Keratinocyte (primary cell): Measurements from ENCODE around the gene RNF13. TPM values are rescaled to one million over a fixed set of nuclear protein-coding genes. Genes with fewer than 3 reads are reported as not detected.

Experiments used
- DNase-seq: peaks from one replicate; pipeline ENCODE4 v3.0.0-alpha.2; 2011; ENCODE audit warnings: low read depth, missing footprints, low spot score
- FAIRE-seq: peaks from 2 replicates; lab custom pipeline; 2011; peaks lifted over from hg19 to GRCh38; lab: Jason Lieb, UNC
- H2AFZ ChIP-seq: 2 replicates; pipeline ENCODE4 v1.6.0; 2012; ENCODE audit warnings: low read length, control low read depth, inconsistent platforms; ENCODE audit not compliant: control insufficient read depth
- H3K27ac ChIP-seq: 2 replicates; pipeline ENCODE4 v1.5.1; 2011; ENCODE audit warnings: low read length; ENCODE audit not compliant: control insufficient read depth, insufficient read depth
- H3K27me3 ChIP-seq: 3 replicates; pipeline ENCODE4 v1.6.0; 2011; ENCODE audit warnings: low read length; ENCODE audit not compliant: control insufficient read depth, insufficient read depth; ENCODE audit errors: extremely low read depth
- H3K36me3 ChIP-seq, 2 experiments: 2 replicates in 1 of 2; 3 replicates in 1 of 2; pipeline ENCODE4 v1.5.1; 2011; ENCODE audit warnings: low read length in 2 of 2, mild to moderate bottlenecking in 1 of 2; ENCODE audit not compliant: control insufficient read depth in 2 of 2, insufficient read depth in 2 of 2; ENCODE audit errors: extremely low read depth in 1 of 2
- H3K4me1 ChIP-seq: 3 replicates; pipeline ENCODE4 v1.5.1; 2011; ENCODE audit warnings: low read length; ENCODE audit not compliant: control insufficient read depth, insufficient read depth; ENCODE audit errors: extremely low read depth
- H3K4me2 ChIP-seq: 3 replicates; pipeline ENCODE4 v1.6.0; 2011; ENCODE audit warnings: low read depth, low read length; ENCODE audit not compliant: control insufficient read depth, insufficient read depth; ENCODE audit errors: extremely low read depth
- H3K4me3 ChIP-seq, 3 experiments: fragments of 200-600 bp in 1 of 3; sonication (generic) in 1 of 3; 2 replicates in 2 of 3; 3 replicates in 1 of 3; pipeline ENCODE4 v1.5.1; 2011 to 2016; ENCODE audit warnings: low read length in 3 of 3, mild to moderate bottlenecking in 3 of 3, control low read depth in 2 of 3, inconsistent platforms in 1 of 3, low read depth in 1 of 3, mixed read lengths in 1 of 3, mixed run types in 1 of 3, moderate library complexity in 1 of 3; ENCODE audit not compliant: control insufficient read depth in 2 of 3, insufficient read depth in 2 of 3; ENCODE audit errors: extremely low read depth in 1 of 3
- H3K79me2 ChIP-seq: 2 replicates; pipeline ENCODE4 v1.6.0; 2012; ENCODE audit warnings: low read length; ENCODE audit not compliant: control insufficient read depth, insufficient read depth
- H3K9ac ChIP-seq: 3 replicates; pipeline ENCODE4 v1.6.0; 2011; ENCODE audit warnings: low read length; ENCODE audit not compliant: control insufficient read depth, insufficient read depth; ENCODE audit errors: extremely low read depth
- H3K9me1 ChIP-seq: 3 replicates; pipeline ENCODE4 v1.6.0; 2011; ENCODE audit warnings: low read length; ENCODE audit not compliant: control insufficient read depth, insufficient read depth; ENCODE audit errors: extremely low read depth
- H3K9me3 ChIP-seq: 2 replicates; pipeline ENCODE4 v1.5.1; 2012; ENCODE audit warnings: low read depth, low read length; ENCODE audit not compliant: control insufficient read depth
- H4K20me1 ChIP-seq: 3 replicates; pipeline ENCODE4 v1.6.0; 2011; ENCODE audit warnings: low read length; ENCODE audit not compliant: control insufficient read depth, insufficient read depth; ENCODE audit errors: extremely low read depth
- CTCF ChIP-seq, 3 experiments: IDR thresholded peaks in 1 of 3; conservative IDR thresholded peaks in 1 of 3; optimal IDR thresholded peaks in 1 of 3; 2 replicates in 2 of 3; 3 replicates in 1 of 3; pipeline versions ENCODE3 to v1.5.1; 2011; ENCODE audit warnings: low read length in 3 of 3, mild to moderate bottlenecking in 3 of 3, moderate library complexity in 2 of 3, control low read depth in 1 of 3, inconsistent platforms in 1 of 3; ENCODE audit not compliant: insufficient read depth in 2 of 3; ENCODE audit errors: extremely low read depth in 1 of 3
- EZH2 ChIP-seq: IDR thresholded peaks from one replicate; pipeline ENCODE4 v1.6.1; 2012; ENCODE audit warnings: inconsistent platforms, mild to moderate bottlenecking, low read length, moderate library complexity
- dilution Hi-C: fragments of 300-500 bp; cut with MboI; formaldehyde crosslinking; loops from one replicate; pipeline ENCODE4 v1.7.0; 2020; ENCODE audit warnings: low sequenced_read_pairs; ENCODE audit not compliant: extremely low pct_ligation_motif_present
- polyA plus RNA-seq, 5 experiments: library from polyadenylated mRNA; depleted of rRNA in 3 of 5; stranded (reverse) in 3 of 5; stranded (forward) in 1 of 5; unstranded in 1 of 5; fragments of >200 nt; gene quantifications; 1 replicate in 1 of 5; 2 replicates in 3 of 5; 3 replicates in 1 of 5; pipeline versions ENCODE4 v1.2.1 to v1.2.3, GENCODE V29; 2011 to 2012; ENCODE audit warnings: missing spikeins in 2 of 5, low read depth in 1 of 5, low replicate concordance in 1 of 5

The RNF13 gene
- polyA plus RNA-seq, 1 donor (not counting 4 experiments of a cell fraction or from before 2014, with no cell fraction given): 57.4 TPM

GRCh38 chr3:149860881-149861280 is 47.9 kb downstream of the RNF13 start:
- H3K4me1 ChIP-seq: no peaks in the 10 kb centered on the region
- FAIRE-seq: no peak
- H3K9me3 ChIP-seq: no peaks in the 10 kb centered on the region
- no peak overlapping the region for H3K4me2 ChIP-seq
- TF ChIP-seq CTCF (optimal IDR thresholded peaks at IDR 0.05 in 1 of 3, IDR thresholded peaks at IDR 0.05 in 1 of 3, conservative IDR thresholded peaks at IDR 0.05 in 1 of 3; ENCODE audit: extremely low read depth in 1 of 3, insufficient read depth in 2 of 3, low read length in 3 of 3): no peak
- TF ChIP-seq EZH2: no peak
- peaks cover 2 to 5% of the 10 kb centered on the region in 2 experiments for H3K36me3 ChIP-seq
- no peak overlapping the region for H3K27ac ChIP-seq
- dilution Hi-C loops: no loop called here
- peaks cover 3% of the 10 kb centered on the region for H3K79me2 ChIP-seq
- H2AFZ ChIP-seq: no peak overlapping the region
- H3K9me1 ChIP-seq: no peaks in the 10 kb centered on the region
- H3K9ac ChIP-seq: no peak overlapping the region
- no peak for DNase-seq
- no peaks in the 10 kb centered on the region for H3K27me3 ChIP-seq
- H3K4me3 ChIP-seq: no peak overlapping the region
- H4K20me1 ChIP-seq: no peaks in the 10 kb centered on the region

GRCh38 chr3:149867563-149867962 is 54.5 kb downstream of the RNF13 start:
- Histone ChIP-seq H3K4me1 (no peaks in the 10 kb centered on the region), H3K27me3 (no peaks in the 10 kb centered on the region), H3K27ac (no peak overlapping the region), H3K36me3 (peaks cover 0 to 2% of the 10 kb centered on the region in 2 experiments), H3K9me1 (no peaks in the 10 kb centered on the region), H3K9me3 (no peaks in the 10 kb centered on the region), H3K4me3 (no peak overlapping the region), H3K4me2 (no peak overlapping the region), H4K20me1 (no peaks in the 10 kb centered on the region), H3K79me2 (peaks cover 14% of the 10 kb centered on the region), H2AFZ (no peak overlapping the region), H3K9ac (no peak overlapping the region)
- TF ChIP-seq CTCF (optimal IDR thresholded peaks at IDR 0.05 in 1 of 3, IDR thresholded peaks at IDR 0.05 in 1 of 3, conservative IDR thresholded peaks at IDR 0.05 in 1 of 3; ENCODE audit: extremely low read depth in 1 of 3, insufficient read depth in 2 of 3, low read length in 3 of 3) (no peak), EZH2 (no peak)
- no peak for DNase-seq
- no peak for FAIRE-seq
- dilution Hi-C loops: no loop called here
